Activated T-cell treated with anti-CD3 and anti-CD28 coated beads for 48 hours (primary cell): Measurements from ENCODE around the gene EFCAB5.
"Not testable (repeated sequence)": the region's sequence is repeated elsewhere in the genome, so short reads cannot be mapped to it uniquely, and the experiment has no call there.

Source experiments
- DNase-seq: peaks from one replicate; pipeline ENCODE4 v3.0.0-alpha.2; 2020; ENCODE audit warnings: low read depth

The EFCAB5 gene

DNA sequence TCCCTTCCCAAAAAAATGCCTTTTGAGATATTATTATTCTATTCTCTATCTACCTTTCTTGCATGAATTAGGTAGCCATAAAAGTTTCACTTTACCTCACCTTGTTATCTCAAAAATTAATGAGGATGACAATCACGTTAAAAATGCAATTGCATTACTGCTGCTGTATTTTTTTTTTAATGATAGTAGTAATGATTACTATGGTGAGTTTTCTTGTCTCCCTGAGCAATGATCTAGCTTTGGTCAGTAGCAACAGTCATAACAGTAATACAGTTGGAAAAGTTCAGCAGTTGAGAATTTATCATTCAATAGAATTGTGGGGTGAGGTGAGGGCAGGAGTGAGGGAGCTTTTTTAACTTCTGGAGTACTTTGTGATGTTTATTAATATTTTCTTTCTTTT, at the start of gene EFCAB5:
Gene EFCAB5, plus strand, starts transcription at position 301 of the 400 bp plus-strand sequence. CDS start 163 bp downstream, outside the sequence.
- no peak for DNase-seq

DNA sequence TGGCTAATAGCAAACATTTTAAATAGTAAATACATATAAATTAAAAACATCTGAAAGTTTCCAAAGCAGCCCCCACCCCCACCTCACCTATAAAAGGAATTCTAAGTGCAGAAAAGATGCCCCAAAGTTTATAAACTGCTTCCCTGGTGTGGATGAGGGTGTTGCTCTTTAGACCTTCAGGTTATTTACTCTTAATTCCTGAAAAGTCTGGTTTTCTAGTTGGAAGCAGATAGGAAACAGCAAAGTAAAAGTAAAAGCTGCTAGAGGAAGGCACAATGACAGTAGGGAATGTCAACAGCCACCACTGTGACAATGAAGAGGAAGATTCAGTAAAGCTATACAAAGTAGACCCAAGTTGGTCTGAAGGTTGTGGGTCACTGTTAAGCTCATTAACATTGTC, 49.2 kb upstream of the EFCAB5 start:
- DNase-seq = no peak

DNA sequence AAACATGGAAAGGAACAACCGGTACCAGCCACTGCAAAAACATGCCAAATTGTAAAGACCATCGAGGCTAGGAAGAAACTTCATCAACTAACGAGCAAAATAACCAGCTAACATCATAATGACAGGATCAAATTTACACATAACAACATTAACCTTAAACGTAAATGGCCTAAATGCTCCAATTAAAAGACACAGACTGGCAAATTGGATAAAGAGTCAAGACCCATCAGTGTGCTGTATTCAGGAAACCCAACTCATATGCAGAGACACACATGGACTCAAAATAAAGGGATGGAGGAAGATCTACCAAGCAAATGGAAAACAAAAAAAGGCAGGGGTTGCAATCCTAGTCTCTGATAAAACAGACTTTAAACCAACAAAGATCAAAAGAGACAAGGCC, 44.3 kb upstream of the EFCAB5 start:
- DNase-seq = not testable (repeated sequence)

DNA sequence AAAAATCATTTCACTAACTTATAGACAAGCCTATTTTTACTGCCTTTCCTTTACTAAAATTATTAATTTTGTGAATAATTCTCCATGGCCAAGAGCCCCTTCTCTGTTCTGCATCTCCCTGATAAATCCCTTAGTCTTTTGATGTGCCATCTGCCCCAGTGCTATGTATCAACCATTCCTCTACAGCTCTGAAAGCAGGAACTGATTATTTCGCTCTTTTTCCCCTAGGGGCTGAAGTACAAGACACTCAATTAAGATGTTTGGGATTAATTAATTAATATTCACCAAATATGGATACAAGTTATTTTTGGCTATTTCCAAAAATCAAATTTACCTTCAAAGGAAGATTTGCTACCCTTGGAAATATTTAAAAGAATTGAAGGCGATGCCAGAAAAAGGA, 38.0 kb upstream of the EFCAB5 start:
- no peak for DNase-seq

DNA sequence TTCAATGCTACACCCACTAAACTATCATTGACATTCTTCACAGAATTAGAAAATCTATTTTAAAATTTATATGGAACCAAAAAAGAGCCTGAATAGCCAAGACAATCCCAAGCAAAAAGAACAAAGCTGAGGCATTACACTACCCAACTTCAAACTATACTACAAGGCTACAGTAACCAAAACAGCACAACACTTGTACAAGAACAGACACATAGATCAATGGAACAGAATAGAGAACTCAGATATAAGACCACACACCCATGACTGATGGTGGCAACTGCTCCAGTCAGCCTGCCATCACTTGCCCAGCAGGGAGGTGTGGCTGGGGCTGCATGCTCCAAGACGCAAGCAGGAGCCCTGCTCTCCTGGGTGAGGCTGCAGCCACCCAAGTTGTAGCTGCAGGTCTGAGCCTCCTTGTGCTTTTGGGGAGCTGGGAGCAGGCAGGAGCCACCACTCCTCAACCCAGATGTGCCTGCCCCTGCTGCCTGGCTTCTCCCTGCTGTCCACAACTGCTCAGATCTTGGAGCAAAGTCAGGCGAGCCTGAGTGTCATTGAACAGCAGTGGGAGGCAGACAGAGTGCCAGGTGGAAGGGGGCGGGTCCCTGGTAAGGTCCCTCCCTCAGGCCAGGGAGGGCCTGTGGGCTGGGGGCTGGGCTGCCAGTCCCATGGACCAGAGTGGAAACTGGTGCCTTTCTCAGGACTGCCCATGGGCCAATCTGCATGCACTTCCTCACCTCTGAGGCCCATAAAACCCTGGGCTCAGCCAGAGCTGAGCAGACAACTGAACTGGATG, 36.2 kb upstream of the EFCAB5 start:
- DNase-seq = no peak

DNA sequence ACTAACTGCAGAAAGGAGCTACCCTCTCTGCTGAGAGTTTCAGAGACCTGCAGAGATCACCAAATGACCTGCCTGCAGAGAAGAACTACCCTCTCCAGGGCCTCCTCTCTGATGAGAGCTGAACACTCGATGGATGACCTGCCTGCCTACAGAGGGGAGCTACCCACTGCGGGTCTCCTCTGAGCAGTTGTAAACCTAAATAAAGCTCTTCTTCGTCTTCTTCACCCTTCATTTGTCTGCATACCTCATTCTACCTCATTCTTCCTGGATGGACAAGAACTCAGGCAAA, 35.6 kb upstream of the EFCAB5 start:
- DNase-seq = no peak

DNA sequence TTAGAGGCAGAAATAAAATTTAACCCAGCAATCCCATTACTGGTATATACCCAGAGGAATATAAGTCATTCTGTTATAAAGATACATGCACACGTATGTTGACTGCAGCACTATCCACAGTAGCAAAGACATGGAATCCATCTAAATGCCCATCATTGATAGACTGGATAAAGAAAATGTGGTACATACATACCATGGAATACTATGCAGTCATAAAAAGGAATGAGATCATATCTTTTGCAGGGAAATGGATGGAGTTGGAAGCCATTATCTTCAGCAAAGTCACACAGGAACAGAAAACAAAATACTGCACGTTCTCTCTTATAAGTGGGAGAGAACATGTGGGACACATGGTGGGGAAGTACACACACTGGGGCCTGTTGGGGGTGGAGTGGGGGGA, 34.5 kb upstream of the EFCAB5 start:
- DNase-seq = no peak

DNA sequence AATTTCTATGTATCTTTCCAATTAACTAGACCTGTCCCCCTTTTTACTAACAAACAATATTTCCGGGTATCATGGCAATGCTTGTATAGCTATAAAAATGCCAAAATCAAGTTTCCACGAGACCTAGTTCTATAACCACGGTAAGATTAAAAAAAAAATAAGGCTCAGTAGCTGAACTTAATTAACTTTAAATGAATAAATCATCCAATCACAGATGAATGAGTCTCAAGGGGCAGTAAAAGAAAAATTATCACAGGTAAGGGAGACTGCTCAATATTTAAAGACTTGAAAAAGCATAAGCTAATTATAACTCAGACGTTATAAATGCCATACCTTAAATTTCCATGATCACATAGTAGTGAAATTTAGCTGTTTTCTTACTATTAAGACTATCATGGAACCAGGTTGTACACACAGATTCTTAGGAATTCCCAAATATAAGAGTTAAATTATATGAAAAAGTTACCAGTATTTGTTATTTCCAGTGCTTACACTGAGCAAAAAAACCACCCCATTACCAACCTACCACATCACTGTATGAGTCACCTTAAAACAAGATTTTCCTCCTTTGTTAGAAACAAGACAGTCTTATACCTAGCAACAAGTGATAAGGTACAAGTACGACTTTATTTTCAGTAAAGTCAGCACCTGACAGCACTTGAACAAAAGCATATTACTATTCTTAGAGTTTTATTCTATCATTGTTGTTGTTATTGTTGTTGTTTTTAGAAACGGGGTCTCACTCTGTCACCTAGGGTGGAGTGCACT, 32.0 kb upstream of the EFCAB5 start:
- no peak for DNase-seq

DNA sequence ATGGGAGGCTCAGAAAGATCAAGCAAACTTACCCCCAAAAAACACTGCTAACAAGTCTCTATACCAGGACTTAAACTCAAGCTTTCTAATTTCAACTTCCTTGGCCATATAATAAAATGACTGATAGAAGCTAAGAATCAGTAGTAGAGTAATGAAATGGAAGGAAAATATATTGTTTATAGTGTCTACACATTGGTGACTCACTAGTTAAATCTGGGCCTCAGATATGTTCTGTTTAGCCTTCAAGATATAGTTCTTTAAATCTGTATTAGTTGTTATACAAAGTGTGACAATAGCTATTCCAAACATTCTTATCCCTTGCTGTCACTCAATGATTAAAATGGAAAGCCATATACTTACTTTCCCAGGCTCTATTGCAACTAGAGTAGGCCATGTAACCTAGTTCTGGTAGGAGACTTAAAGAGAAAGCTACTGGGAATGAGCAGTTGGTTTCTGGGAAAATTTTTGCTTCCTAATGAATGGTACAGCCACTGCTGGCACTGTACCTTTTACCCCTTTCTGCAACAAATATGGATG, 29.7 kb upstream of the EFCAB5 start:
- no peak for DNase-seq

DNA sequence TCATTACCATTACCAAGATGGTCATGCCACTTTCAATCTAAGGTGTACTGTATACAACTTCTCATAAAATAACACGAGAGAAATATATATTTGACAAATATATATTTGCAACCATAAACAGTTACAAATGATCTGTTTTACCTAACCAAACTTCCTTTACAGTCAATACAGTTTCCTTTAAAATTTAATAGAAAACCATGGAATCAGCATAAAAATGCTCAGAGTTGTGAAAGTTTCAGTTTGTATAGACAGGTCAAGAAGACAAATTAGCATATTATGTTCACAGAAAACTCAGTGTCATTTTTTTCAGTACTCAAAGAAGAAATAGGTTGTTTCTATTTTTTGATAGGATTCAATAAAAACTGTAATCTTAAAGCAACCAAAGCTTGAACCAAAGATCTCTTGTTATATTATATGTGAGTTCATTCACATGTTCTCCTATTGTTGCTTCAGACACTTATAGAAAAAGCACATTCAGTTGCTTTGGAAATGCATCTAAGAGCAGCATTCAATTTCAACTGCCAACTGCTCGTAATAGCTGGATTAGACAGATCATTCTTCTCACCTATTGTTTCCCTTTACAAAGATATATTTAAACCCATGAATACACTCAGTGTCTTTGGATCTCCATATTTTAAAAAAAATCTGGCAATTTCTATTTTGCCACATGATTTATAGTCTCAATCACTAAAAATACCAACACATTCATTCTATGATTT, 26.5 kb upstream of the EFCAB5 start:
- no peak for DNase-seq

DNA sequence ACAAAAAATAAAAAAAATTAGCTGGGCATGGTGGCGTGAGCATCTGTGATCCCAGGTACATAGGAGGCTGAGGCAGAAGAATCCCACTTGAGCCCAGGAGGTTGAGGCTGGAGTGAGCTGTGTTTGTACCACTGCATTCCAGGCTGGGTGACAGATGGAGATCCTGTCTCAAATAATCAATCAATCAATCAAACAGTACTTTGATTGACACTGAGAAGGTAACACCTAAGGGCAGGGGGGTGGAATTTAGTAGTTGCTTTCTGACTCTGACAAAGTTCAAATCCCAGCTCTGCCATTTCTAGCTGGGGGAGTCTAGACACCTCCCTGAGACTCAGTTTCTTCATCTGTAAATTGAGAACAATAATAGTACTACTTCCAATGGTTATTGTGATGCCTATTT, 23.4 kb upstream of the EFCAB5 start:
- no peak for DNase-seq

DNA sequence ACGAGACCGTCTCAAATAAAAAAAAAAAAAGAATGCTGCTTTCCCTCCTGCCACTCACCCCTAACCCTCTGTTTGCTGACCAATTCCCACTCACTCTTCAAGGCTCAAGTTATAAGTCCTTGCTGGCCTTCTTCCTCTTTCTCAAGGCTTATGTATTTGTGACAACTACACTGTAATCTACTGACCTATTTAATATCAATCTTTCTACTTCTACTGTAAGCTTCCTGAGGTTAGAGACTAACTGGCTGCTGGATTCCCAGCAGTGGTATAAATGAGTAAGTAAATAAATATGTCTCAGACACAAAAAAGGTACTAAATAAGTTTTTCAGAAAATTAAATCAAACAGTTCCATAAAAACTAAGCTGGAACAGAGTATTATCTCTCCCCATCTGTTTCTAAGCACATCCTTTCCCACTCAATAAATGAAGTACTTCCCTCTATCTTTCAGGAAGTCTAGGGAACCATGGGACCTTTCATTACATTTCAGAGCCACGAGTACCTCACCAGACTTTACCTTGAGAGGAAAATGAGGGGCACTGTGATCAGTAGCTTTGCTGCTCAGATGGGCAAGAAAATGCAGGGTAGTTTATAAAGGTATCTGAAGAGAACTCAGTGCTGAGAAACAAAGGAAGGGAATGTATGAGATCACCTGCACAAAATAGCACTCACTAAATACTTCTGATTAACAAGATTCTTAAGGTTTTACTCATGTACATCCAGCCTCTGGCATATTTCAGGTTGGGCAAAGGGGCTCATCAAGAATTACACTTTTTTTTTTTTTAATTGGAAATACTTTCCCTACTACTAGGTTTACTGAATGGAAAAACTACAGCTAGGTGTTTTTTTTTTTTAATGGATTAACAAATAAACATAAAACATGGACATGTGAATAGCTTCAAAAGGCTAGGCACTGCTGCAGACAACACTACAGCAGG, 22.2 kb upstream of the EFCAB5 start:
- DNase-seq = no peak

DNA sequence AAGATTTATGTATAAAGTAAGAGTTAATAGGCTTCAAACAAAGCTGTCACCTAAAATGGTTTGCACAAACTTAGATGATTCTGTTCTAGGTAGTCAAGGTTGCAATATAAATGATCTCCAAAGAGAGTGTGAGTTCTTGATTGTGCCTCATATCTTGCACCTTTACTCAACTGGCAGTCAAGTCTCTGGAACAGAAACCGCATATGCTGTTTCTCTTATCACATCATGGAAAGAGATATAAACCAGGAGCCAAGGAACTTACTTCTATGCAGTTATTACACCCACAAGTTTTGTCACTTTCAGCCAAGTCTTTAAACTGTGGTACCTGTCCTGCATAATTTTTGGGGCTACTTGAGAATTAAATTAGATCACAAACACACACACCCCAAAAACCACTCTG, 16.6 kb upstream of the EFCAB5 start:
- no peak for DNase-seq

DNA sequence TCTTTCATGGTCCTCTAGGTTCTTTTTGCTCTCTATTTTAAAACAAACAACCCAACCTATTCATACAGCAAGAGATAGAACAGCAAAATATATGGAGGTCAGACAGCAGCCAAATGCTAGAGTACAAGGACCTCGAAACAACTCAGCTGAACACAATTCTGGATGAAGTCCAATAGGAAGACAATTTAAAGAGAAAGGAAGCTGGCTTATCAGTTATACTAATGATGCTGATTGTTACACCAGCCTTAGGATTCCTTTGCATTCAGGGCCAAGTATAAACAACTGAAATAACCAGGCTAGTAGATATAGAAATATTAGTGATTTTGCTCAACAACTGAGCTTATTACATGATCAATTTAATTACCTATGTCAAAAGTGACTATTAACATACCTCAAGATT, 13.9 kb upstream of the EFCAB5 start:
- DNase-seq = no peak

DNA sequence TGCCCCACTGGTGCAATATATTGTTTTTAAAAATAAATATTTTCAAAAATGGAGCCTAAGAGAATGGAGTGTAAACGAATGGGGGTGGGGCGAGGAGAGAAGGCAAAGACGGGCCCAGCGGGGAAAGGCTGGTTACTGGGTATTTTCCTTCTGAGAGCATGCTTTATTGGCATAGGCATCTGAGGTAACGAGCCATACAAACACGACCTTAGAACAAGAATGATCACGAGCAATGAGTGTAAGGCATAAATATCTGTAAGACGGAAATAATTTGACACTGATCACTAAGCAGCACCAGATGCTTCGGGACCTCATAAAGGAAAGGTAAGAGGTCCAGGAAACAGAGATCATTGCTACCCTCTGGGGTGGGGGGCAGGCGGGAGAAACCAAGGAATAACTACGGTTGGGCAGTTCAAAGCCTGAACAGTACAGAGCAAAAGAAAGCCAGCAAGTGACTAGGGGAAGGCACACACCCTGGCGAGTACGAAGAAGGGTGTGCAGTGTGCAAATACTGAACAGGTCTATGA, 12.4 kb upstream of the EFCAB5 start:
- no peak for DNase-seq

DNA sequence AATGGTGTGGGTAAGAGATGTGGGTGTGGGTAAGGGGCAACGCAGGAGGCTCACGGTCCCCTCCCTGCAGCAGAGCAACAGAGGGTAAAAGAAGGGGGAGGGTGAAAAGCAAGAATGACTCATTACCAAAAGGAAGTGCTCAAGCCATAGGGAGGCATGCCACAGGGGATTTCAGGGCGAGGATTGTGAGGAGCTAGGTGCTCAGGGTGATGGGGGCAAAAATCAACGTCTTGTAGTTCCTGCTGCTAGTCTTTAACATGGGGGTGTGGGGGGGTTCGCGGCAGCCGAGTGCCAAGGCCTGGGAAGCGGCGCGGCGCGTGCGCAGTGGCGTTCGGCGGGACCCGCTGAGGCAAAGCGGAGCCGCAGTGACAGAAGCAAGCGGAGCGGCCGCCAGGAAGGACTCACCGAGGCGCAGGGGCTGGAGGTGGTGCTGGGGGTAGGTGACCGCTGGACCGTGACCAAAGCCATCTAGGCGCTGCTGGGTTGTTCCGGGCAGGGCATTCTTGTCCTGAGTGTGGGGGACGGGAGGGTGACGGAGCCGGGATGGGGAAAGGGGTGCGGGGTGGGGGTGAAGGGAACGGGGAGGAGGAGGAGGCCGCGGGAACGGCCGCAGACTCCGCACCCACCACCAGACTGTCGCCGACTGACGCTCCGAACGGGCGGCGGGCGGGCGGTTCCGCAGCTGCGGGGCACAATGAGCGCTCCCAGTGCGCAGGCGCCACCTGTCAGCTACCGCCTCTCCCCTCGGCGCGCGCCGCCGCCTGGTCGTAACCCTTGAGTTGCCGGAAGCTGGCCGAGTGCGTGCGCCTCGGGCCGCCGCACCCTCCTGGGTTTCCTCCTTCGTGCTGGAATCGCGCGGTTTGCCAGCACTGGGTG, 11.7 kb upstream of the EFCAB5 start, which contains the start of gene SSH2:
Gene SSH2, minus strand, starts transcription at position 696 of the 876 bp plus-strand sequence. Its CDS starts 228 bp downstream, at position 468.
- DNase-seq = peak; percentile 86

DNA sequence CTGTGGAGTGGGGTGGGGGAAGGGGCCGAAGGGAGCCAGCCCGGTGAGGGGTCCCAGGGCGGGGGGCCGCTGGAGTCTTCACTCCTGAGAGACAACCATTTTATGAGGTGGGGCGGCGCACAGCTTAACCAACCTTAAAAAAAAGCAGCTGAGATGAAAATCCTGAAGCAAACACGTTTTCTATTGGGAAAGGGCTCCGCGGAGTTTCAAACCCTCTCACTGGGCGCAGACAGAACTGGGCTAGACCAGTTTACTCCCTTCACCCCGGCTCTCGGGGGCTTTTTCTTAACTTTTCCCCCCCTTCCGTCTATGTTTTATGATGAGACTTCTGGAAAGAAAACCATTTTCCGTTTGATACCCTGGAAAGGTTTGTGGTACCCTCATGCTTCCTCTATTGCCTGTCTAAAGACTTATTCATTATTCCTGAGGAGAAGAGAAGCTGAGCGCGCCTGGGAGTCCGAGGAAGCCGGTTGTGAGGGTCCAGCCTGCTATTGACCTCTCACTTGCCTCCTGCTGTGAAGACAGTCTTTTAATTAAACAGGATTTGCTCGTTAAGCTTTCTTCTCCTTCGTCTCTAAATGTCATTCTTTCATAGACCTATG, 10.9 kb upstream of the EFCAB5 start:
- no peak for DNase-seq

DNA sequence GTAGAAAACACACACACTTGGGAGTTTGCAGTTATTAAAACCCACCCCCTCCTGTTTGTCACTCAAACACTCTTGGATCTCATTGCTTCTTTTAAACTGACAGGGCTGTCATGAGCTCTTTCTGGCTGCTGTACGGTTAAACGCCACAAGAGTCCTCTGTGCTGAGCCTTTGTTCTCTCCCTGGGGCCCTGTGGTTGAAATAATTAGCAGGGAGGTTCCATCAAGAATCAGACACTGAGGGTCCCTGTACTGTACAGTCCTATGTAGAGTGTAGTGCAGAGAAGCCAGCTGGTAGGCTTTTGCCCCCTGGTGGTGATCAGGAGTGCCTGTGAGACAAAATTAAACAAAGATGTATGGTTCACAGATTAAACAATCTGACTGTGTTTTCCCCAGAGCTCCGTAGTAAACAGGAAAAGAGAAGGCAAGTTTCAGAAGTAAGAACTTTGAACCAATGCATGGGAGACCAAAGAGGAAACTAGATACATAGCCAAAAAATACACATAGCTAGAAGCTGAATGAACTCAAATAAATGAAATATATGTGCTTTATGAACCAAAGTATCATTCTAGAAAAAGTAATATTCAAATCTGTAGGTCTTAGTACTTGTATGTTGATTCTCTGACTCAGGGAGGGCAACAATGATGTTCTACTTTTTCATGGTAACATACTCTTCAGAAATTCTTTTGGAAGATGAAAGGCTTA, 10.1 kb upstream of the EFCAB5 start:
- DNase-seq = no peak

DNA sequence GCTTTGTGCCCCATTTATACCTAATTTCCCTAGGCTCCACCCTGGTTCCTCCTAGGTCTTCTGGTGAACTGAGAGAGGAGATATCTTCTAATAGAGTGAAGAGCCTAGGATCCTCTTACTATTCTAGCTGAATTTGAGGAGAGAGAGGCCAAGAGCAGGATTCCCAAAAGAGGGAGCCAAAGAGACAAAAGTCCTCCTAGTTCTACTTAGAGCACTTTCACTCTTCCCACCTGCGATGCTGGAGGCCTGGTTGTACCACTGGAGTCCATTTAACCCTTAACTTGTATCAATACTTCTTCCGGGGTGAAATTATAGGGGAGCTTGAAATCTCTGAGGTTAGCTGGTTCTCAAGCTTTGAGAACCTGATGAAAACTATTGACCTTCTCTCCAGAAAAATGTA, 8.1 kb upstream of the EFCAB5 start:
- DNase-seq = no peak
